Caki2 (cell line): ENCODE results near the gene STT3B. TPM values are rescaled to one million over a fixed set of nuclear protein-coding genes. Genes with fewer than 3 reads are reported as not detected.
A peak's percentile ranks its signal among the peaks of the same experiment; 100 is the strongest.

Experiments used
- DNase-seq: peaks from one replicate; pipeline ENCODE4 v3.0.0-alpha.2; 2015; ENCODE audit warnings: low read depth
- in situ Hi-C: cut with HindIII; loops from 2 replicates; pipeline ENCODE4 v1.10.0; 2016; ENCODE audit warnings: low sequenced_read_pairs, low pct_unique_long_range_greater_than_20kb, mixed read lengths
- total RNA-seq: library from RNA; depleted of rRNA; stranded (reverse); fragments of >200 nt; shearing (Covaris generic); gene quantifications from 2 replicates; pipeline ENCODE4 v1.2.3, GENCODE V29; 2014; ENCODE audit warnings: low replicate concordance

STT3B gene
- total RNA-seq, 1 experiment from 2014 or later: 75.8 TPM

DNA sequence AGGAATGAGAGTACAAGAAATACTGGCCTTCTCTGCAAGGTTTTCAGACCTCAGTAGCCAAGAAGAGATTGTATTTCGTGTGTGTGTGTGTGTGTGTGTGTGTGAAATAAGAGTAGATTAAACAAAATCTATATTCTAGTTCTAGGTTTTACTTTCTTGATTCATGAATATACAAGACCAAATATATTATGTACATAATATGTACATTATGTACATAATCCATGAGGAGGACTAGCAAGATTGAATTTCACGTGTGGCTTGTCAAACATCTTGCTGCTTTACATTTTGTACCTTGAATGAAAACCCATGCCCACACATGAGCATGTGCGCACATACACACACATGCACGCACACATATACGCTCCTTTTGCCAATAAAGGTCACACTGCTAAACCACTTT lies 18.2 kb upstream of the STT3B start:
- DNase-seq: no peak
- in situ Hi-C loops: no loop called here

DNA sequence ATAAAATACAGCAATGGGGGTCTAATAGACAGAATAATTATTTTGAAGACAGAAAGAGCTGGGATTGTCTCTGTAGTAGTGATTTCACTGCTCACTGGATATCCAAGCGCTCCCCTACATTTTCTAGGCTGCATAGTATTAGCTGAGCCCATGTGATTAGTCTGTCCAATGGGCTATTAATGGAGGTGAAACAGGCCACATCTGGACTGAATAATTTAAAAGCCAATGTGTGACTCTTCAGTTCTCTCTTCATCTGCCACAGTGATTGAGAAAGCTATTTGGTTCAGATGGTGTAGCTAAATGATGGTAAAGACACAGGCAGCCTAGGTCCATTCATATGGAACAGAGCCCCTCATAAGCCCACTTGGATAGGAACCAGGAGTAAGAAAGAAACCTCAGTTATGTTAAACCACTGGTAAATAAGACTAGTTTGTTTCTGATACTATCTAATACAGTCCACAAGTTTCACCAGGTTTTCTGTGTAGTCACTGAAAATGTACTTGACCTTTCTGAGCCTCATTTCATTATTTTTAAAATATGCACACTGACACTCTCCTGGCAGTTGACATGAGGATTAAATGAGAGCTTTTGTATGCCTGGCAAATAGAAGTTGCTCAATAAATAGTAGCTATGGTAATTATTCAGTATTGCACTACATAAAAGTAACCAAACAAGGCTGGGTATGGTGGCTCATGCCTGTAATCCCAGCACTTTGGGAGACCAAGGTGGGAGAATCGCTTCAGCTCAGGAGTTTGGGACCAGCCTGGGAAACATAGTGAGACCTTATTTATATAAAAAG lies 17.0 kb upstream of the STT3B start:
- in situ Hi-C loops: no loop called here
- DNase-seq: no peak

DNA sequence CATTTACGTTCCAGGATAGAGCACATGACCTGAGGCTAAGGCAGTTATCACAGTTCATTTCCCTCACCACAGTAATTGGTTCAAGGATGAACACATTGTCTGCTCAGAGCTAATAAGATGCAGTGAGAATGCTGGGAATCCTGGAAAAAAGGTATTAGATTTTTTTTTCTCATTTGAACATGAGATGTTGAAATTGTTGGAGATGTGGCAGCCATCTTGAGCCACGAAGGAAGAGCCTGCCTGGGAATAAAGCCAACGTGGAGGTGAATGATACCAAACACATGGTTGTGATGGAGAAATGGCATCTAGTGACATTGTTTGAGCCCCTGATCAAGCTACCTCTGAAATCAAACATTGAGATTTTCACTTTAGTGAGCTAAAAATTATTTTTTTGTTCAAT lies 16.0 kb upstream of the STT3B start:
- DNase-seq: no peak
- in situ Hi-C loops: no loop called here

DNA sequence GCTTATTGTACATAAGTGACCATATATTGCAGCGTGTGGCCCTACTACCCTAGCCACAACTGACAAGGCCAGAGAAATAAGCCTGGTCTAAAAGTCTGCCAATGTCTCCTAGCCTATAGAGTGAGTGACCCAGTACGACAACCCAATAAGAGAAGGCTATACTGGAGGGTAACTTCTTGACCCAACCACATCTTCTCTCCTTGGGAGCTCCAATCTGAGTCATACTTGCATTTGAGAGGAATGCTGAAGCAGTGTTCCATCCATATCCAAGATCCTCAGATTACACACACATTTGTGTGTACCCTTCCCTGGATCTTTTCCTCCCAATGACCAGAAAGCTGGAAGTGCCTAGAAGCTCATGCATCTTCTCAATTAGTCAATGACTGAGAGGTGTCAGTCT lies 11.3 kb upstream of the STT3B start:
- in situ Hi-C loops: no loop called here

DNA sequence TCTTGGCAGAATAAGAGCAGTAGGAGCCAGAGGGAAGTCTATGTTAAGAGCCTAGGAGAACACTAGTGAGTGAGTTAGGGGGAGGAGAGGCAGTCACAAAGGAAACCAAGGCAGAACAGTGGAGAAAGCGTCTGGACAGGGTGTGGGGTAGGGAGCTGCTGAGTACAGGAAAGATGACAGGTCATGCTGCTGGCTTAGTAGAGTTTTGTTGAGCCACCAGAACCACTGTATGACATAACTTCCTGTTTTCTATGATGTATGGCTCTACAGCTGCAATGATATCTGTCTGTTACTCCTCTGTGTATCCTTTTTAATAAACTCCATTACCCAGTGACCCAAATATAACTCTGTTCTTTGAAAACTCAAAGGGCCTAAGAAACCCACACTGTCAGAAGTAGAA lies 10.6 kb upstream of the STT3B start:
- DNase-seq: no peak
- in situ Hi-C loops: no loop called here

More for the DNA sequence above, 11.3 kb upstream of the STT3B start:
- DNase-seq: no peak

DNA sequence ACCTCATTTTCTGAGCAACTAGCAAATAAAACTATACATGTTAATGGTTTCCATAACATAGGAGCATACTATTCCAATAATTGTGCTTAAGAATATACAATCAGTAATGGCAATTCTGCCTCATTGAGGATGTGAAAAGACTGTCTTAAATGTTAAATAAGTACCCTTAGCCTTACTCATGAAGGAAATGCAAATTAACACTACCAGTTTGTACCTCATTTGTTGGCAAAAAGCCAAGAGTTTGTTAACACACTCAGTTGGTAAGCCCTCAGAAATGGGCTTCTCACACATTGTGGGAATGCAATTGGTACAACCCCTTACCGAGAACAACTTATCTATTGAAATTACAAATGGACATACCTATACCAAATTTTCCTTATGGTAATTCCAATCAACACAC lies 9.2 kb upstream of the STT3B start:
- in situ Hi-C loops: no loop called here
- no peak for DNase-seq

DNA sequence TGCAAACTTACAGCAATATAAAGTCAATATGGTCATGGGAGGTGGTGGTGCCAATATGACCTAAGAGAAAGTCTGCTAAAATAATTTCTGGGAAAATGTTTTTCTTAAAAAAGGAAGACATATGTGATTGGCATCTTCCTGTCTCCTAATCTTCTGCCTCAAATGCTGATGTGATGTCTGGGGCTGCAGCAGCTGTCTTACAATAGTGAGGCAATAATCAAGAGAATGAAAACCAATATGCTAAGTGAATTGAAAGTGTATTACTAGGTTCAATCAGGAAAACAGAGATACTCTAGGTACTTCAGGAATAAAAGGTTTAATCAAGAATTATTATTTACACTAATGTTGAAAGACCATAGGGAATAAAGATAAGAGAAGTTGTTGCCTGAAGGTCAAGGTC lies 7.2 kb upstream of the STT3B start:
- in situ Hi-C loops: no loop called here
- DNase-seq: no peak

DNA sequence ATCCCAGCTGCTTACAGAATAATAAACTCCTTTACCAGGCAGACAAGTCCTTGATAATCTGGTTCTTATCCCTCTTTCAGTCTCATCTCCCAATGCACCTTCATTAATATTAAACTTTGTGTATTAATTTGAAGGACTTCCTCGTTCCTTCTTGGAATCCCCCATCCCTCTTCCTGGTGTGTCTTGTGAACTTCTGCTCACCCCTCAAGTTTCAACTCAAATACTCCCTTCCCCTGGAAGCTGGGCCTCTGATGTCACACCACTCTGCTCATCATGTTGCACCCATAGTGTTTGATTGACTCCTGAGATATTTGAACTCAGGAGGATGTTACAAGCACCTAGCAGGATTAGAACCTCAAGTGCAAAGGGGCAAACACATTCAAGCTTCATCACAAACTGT lies 3.3 kb upstream of the STT3B start:
- DNase-seq: peak; percentile 4
- in situ Hi-C loops: no loop called here

DNA sequence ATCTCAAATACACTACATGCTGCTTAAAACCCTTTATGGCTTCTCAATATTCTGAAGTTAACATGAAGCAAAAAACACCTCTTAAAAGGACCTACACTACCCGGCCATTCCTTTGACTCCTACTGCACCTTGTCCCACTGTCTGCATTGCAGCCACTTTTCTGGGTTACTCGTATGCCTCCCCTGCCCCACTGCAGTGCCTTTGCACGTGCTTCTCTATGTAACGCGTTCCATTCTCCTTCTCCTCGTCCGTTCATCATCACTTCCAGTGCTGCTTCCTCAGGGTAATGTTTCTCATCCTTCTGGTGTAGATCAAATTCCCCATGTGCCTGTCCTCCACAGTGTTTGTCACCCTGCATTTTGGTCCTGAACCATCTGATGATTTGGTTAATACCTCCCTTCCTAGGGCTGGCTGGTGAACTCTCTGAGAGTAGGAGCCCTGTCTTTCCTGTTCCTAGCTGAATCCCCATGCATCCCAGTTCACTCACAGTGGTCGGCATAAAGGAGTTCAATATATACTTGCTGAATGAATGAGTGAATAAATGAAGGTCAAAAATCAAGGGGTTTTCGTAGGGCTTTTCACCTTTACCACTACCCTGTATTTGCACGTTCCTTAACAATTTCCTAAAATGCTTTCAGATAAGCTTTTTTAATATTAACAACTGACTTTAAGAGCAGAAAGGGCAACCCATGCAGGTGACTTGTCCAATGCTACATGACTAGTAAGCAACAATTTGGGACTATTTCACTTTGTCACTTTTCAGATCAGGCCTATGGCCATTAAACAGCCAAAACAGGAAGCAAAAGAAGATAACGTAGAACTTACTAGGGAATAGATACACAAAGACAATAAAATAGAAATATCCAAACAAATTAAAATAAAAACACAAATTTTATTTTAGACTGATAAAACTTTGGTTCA lies 2.4 kb upstream of the STT3B start:
- in situ Hi-C loops: no loop called here
- no peak for DNase-seq

DNA sequence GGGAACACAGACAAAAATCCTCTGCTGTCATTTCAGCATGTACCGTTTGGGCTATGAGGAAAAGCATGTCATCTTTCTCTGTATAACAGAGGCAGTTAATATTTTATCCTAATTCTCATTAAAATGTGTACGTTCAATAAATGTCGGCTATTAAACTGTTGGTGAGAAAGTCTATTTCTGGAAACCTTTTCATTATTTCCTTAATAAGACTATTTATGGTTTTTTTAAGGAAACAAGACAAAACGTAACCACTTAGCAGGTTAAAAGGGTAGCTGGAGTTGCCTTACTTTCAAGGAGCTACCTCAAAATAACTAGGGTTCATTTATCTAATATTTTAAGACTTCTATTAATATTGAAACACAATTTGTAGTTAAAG lies 1.8 kb upstream of the STT3B start:
- in situ Hi-C loops: no loop called here
- no peak for DNase-seq

DNA sequence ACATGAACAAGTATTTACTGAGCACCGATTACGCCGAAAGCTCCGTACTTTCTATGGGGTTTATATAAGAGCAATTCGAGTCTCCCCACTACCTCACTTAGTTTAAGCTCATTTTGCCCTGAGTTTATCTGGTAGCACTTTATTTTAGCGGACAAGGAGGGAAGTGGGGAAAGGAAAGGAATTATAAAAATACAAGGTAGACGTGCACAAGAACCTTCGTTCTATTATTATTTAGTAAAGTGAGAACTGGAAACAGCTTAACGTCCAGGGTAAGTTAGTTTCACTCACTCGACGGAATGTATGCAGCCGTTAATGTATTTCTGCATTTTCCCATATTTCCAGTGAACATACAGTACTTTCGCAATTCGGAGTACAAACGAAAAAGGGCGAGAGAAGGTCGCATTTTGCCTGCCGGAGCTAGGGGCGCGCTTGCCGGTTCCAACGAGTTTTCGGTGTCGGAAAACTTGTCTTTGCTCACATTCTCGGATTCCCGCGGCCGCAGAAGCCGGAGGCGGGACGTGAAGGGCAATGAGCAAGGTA lies 1.2 kb upstream of the STT3B start:
- in situ Hi-C loops: no loop called here
- no peak for DNase-seq

DNA sequence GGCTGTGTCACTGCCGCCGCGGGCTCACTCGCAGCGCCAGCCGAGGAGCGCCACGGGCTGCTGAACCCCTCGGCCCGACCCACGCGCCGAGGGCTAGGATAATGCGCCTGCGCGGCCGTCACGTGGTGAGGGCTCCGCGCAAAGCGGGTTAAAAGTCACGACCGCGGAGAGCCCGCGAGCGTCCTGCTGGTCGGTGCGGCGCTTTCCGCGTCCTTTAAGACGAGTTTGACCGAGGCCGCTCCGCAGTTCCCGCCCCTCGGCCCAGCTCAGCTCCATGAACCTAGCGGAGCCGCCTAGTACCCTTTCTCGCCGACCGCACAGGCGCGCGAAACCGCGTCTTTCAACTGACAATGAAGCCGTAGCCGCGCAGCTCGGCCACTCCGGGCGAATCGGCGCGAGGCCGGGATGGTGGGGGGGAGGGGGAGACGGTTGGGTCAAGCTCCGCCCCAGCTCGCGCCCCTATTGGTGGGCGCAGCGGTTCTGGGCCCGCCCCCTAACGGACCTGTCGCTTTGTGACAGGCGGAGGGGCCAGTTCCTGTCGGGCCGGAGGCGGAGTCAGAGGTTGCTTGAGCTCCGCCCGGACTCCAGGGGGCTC lies 636 bp upstream of the STT3B start:
- peak; percentile 98 for DNase-seq
- in situ Hi-C loops: no loop called here

DNA sequence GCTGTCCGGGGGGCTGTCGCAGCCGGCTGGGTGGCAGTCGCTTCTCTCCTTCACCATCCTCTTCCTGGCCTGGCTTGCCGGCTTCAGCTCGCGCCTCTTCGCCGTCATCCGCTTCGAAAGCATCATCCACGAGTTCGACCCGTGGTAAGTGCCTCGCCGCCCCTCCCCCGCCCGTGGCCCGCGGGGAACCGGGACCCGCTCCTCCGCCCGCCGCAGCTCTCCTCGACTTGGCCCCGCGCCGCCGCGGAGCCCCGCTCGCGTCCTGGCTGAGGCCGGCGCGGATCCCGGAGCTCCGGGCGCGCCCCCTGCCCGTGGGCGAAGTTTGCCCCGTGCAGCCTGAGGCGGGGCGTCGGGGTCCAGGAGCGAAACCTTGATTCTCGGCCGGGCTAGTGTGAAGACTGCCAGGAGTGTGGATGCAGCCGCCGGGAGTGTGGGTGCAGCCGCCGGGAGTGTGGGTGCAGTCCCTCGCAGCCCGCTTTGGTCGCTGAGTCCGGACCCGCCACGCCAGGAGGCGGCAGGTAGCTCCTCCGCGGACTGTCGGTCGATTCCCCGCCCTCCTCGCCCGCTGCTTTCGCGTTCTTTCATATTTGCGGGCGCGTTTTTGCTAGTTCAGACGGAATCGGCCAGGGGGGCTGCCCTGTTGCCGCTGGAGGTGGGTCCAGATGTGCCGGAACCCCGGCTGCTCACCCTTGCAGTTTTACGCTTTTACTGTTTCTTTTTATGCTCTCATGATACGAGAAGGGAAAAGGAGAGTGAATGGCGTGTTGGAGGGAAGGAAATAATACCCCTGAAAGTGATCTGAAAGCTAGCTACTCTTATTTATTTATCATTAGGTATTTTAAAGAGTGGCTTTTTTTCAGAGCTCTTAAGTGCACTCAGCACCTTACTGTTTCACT lies 692 bp downstream of the STT3B start:
- in situ Hi-C loops: no loop called here
- no peak for DNase-seq

DNA sequence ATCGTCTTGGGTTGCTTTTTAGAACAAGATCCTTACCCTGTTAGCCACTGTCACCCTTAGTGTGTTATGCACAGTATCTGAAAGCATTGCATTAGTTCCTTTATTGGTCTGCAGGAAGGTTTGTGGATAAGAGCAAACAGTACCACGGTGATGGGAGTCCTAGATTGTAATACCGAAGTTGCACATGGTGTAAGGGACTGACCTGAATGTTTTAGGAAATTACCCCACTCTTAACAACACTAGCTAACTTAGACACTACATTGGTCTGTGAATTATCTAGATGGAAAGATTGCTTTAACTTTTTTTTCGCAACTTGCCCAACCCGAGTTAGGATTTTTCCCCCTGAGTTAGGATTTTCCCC lies 1.3 kb downstream of the STT3B start:
- in situ Hi-C loops: no loop called here
- no peak for DNase-seq

DNA sequence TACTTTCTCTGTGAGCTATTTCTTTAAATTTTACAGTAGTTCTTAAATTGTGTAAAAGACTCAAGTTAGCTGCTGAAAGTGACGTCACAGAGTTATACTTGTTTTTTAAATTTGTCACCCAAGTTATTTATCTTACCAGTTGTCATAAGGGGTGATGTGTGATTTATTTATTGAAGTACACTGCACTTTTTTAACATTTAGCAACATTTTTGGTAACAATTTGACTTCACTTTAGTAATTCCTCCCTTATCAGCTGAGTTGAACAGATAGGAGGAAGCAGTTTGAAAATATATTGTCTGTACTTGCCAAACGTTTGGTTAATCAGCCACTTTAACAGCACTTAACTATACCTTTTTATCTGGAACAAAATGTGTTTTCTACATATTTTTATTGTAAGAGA lies 3.8 kb downstream of the STT3B start:
- DNase-seq: no peak
- in situ Hi-C loops: no loop called here

DNA sequence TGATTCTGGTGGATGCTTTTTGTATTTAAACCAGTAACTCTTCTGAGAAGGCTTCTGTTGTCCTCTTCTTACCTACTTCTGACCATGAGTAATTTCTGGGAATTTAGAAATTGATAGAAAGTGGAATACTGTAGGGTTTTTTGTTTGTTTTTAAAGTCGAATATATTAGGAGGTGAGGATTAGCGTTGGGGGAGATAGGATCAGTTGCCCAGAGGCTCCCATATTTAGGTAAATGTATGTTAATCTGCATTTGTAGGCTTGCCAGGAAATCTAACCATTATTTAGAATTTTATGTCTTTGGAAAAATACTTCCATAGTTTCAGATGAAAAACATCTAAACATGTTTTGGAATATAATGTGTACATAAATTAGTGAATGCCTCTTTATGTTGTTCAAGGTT lies 6.1 kb downstream of the STT3B start:
- in situ Hi-C loops: no loop called here
- no peak for DNase-seq

DNA sequence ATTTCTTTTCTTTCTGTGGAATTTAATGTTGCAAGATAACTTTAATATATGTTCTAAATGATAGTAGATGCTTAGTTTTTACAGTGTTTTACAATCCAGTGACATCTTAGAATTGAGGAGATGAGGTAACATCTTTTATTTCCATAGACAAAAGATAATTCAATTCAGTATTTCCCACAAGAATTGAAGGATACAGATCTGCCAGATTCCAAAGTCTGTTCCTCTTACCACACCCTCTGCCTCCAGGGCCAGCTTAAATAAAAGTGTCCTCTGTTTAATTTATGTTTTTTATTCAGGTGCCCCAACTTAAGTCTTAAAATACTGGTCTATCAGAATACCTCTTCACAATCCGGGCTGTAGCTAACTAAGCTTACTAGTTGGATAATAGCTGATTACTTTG lies 6.5 kb downstream of the STT3B start:
- in situ Hi-C loops: no loop called here
- DNase-seq: no peak

DNA sequence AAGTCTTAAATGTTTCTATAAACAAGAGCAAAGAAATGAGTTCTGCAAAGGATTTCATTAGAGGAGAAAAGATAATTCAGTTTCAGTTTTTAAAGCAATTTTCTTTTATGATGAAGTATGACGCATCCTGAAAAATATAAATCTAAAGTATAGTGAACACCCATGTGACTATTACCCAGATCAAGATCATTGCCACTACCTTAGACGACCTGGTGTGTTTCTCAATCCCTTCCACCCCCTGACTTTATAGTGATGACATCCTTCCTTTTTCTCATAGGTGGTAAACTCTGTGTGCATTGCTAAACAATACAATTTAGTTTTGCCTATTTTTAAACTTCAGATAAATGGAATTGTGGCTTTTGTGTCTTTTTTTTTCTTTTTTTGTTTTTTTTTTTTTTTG lies 8.4 kb downstream of the STT3B start:
- DNase-seq: no peak
- in situ Hi-C loops: no loop called here
